Upper lobe of right lung (tissue), 1 donor: Measurements from ENCODE around the gene PPP1R3F. TPM values are rescaled to one million over a fixed set of nuclear protein-coding genes. Genes with fewer than 3 reads are reported as not detected.

ENCODE experiments used
- ATAC-seq: fragments of 200-7000 bp; cut with Tn5 transposase; one replicate; pipeline ENCODE4 v1.9.1; 2020; ENCODE audit warnings: mild to moderate bottlenecking, moderate library complexity
- DNase-seq: peaks from one replicate; pipeline ENCODE4 v3.0.0-alpha.2; 2020
- H3K27ac ChIP-seq: fragments of 200-600 bp; one replicate; pipeline ENCODE4 v1.8.0; 2022
- H3K27me3 ChIP-seq: fragments of 200-600 bp; one replicate; pipeline ENCODE4 v1.8.0; 2022; ENCODE audit warnings: mild to moderate bottlenecking
- H3K36me3 ChIP-seq: fragments of 200-600 bp; one replicate; pipeline ENCODE4 v1.8.0; 2022
- H3K4me1 ChIP-seq: fragments of 200-600 bp; one replicate; pipeline ENCODE4 v1.8.0; 2022
- H3K4me3 ChIP-seq: fragments of 200-600 bp; one replicate; pipeline ENCODE4 v1.8.0; 2022; ENCODE audit warnings: mild to moderate bottlenecking
- H3K9me3 ChIP-seq: fragments of 200-600 bp; one replicate; pipeline ENCODE4 v1.8.0; 2022
- CTCF ChIP-seq: fragments of 200-600 bp; IDR thresholded peaks from one replicate; pipeline ENCODE4 v1.8.0; 2022; ENCODE audit warnings: antibody characterized with exemption
- intact Hi-C: fragments of 100-400 bp; cut with DNase I; formaldehyde crosslinking; loops from one replicate; pipeline ENCODE4 v1.11.0; 2022
- total RNA-seq: library from RNA; stranded (reverse); fragmentation: NEBNext Ultra II Directional; extraction: Animal tissue kit (Norgen Biotek cat#: 25700); gene quantifications from one replicate; pipeline ENCODE4 v1.2.1, GENCODE V29; 2021
- donor health status: DM: no; HTN: yes; CAD: no; lungs with severe emphysema.

The PPP1R3F gene
- total RNA-seq, 1 donor from 2014 or later: 6.0 TPM

- no peak for DNase-seq
- Histone ChIP-seq H3K36me3 (no peaks in the 10 kb centered on the region), H3K27me3 (no peaks in the 10 kb centered on the region), H3K9me3 (no peaks in the 10 kb centered on the region), H3K4me3 (no peak overlapping the region), H3K4me1 (no peaks in the 10 kb centered on the region), H3K27ac (no peak overlapping the region)
- TF ChIP-seq CTCF: no peak
- intact Hi-C loops: no loop called here
- no peak for ATAC-seq
Observed at GRCh38 chrX:49256268-49256995, 13.2 kb upstream of the PPP1R3F start.

DNA sequence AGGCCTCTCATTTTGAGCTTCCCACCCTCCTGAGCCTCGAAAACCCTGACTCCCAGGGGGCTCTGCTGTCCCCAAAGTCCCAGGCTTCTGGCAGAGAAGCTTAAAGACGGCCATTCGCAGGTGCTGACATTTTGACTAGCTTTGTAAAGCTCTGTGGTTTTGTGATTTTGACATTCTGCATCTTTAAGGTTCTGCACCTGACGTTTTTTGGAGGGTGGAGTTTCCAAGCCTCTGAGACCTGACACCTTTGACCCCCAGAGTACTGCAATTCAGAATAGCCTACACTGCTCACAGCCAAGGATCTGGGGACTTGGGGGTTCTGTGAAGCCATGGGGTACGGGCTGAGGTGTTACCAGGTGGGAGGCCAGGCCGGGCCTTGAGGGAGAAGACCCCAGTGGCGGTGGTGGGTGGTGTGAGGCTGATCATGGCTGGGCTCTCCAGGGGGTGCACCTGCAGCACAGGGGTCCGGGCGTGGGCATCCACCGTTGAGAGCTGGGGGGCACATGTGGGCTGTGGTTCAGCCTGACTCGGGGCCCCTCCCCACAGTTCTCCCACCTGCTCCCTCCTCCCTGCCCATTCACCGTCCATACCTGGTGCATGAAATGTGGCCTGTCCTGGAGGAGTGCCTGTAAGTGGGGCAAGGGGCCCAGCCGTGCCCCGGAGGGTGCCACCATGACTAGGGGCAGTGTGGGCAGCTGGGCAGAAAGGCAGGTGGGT is 12.4 kb upstream of the PPP1R3F start:
- H3K27ac ChIP-seq: no peak overlapping the region
- ATAC-seq: no peak
- H3K9me3 ChIP-seq: no peaks in the 10 kb centered on the region
- no peaks in the 10 kb centered on the region for H3K36me3 ChIP-seq
- no peak for DNase-seq
- no peak overlapping the region for H3K4me3 ChIP-seq
- no peak for TF ChIP-seq CTCF
- intact Hi-C loops: no loop called here
- H3K4me1 ChIP-seq: no peaks in the 10 kb centered on the region
- H3K27me3 ChIP-seq: no peaks in the 10 kb centered on the region

DNA sequence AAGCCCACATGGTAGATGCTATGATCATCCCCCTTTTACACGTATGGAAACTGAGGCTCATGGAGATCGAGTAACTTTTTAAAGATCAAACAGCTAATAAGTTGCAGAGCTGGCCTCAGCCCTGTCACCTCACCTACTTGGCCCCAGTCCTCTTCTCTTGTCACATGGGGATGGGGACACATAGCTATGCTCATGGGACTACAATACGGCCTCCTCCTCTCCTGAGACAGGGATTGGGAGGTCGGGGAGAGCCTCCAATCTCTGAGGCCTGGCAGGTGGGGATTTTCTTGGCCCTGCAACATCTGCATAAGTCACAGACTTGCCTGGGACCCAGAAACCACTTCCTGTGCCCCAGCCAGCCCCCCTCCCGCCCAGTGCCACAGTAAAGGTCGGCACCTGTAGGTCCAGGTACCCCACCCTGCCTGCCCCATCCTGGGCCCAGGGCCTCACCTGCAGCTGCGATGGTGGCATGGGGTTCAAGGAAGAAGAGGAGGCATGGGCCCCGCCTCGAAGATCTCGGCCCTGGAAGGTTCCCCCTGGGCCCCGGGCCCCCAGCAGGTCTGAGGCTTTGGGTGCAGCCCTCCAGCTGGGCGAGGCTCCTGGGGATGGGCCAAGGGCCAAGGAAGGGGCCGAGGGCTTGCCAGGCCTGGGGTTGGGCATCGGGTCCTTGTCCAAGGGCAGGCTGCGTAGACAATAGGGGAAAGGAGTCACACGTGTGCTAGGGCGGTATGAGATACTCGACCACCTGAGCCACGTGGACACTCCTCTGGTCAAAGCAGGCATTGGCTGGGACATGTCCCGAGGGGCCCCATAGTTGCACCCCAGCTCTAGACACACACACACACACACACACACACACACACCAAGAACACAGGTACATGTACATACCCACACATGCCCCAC is 11.5 kb upstream of the PPP1R3F start:
- H3K36me3 ChIP-seq: no peaks in the 10 kb centered on the region
- intact Hi-C loops: no loop called here
- no peaks in the 10 kb centered on the region for H3K4me1 ChIP-seq
- DNase-seq (no peak), ATAC-seq (no peak)
- H3K9me3 ChIP-seq: no peaks in the 10 kb centered on the region
- H3K27ac ChIP-seq: no peak overlapping the region
- no peak for TF ChIP-seq CTCF
- H3K27me3 ChIP-seq: no peaks in the 10 kb centered on the region
- H3K4me3 ChIP-seq: no peak overlapping the region

DNA sequence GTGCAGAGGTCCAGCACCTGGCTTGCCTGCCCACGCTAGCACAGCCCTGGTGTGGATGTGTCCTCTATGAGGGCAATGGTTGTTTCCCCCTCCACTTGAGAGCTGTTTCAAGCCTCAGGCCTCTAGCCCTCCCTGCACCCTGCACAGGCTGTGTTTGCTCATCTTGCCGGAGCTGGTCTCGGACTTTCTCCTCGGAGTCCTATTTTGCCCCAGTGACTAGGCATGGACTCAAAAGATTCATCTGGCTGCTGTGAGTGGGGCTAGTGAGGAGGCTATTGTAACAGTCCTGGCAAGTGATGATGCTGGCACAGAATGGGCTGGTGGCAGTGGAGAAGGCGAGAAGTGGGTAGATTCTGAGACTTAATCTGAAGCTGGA is 10.9 kb upstream of the PPP1R3F start:
- Histone ChIP-seq H3K27me3 (no peaks in the 10 kb centered on the region), H3K36me3 (no peaks in the 10 kb centered on the region), H3K9me3 (no peaks in the 10 kb centered on the region), H3K4me3 (no peak overlapping the region), H3K4me1 (no peaks in the 10 kb centered on the region), H3K27ac (no peak overlapping the region)
- intact Hi-C loops: no loop called here
- no peak for DNase-seq
- ATAC-seq: no peak
- no peak for TF ChIP-seq CTCF

- intact Hi-C loops: no loop called here
- no peaks in the 10 kb centered on the region for H3K27me3 ChIP-seq
- H3K4me3 ChIP-seq: no peak overlapping the region
- H3K36me3 ChIP-seq: no peaks in the 10 kb centered on the region
- no peak overlapping the region for H3K27ac ChIP-seq
- H3K9me3 ChIP-seq: no peaks in the 10 kb centered on the region
- TF ChIP-seq CTCF: no peak
- ATAC-seq (no peak), DNase-seq (no peak)
- H3K4me1 ChIP-seq: no peaks in the 10 kb centered on the region
Observed at GRCh38 chrX:49260221-49260985, 9.2 kb upstream of the PPP1R3F start.
